ENCODE data around the gene ARHGEF40. TPM values are rescaled to one million over a fixed set of nuclear protein-coding genes. Genes with fewer than 3 reads are reported as not detected.

Gene ARHGEF40
- total RNA-seq, 1 experiment from 2014 or later: 74.2 TPM

GRCh38 chr14:21020977-21021545 lies 49.0 kb upstream of the ARHGEF40 start (continued):
- TF ChIP-seq SOX15 (CRISPR knock-in tag; IDR thresholded peaks at IDR 0.05): no peak

DNA sequence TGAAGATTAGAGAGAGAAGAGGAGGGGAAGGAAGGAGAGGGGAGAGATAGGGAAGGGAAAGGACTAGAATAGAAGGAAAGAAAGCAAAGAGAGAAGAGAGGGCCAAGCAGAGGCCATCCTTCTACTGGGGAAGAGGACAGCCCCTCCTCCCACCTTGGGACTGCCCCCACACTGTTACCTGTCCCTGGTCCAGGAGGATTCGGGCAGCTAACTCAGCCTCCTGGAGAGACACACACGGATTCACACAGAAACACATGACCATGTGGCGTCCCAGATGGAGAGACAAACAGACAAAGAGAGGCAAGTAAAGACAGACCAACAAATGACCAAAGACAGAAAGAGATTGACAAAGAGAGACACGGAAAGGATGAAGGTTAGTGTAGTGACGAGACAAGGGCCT lies 47.4 kb upstream of the ARHGEF40 start:
- peak overlapping the region; percentile 9 for H3K4me3 Mint-ChIP-seq
- DNase-seq (ENCODE audit: low spot score) (no peak), ATAC-seq (no peak)
- no peak overlapping the region; the same call in 1 of the 2 replicates for H3K27ac Mint-ChIP-seq
- ChIA-PET CTCF (interaction anchor here (1.0 to 3.0 kb wide), 5 partner anchors 8 to 68 kb away, joined by 4 to 57 read pairs (median 12); no protein-coding TSS in a partner anchor), POLR2A (no interaction called here)
- peaks cover 6% of the 10 kb centered on the region; the same call in 1 of the 2 replicates for H3K36me3 Mint-ChIP-seq
- H3K27me3 Mint-ChIP-seq (ENCODE audit: low read depth): peaks cover 35% of the 10 kb centered on the region
- peaks cover 39% of the 10 kb centered on the region for H3K4me1 Mint-ChIP-seq
- no peaks in the 10 kb centered on the region for H3K9me3 Mint-ChIP-seq
- TF ChIP-seq NFE2L1 (CRISPR knock-in tag; IDR thresholded peaks at IDR 0.05) (no peak), NR1H2 (CRISPR knock-in tag; IDR thresholded peaks at IDR 0.05) (no peak)

DNA sequence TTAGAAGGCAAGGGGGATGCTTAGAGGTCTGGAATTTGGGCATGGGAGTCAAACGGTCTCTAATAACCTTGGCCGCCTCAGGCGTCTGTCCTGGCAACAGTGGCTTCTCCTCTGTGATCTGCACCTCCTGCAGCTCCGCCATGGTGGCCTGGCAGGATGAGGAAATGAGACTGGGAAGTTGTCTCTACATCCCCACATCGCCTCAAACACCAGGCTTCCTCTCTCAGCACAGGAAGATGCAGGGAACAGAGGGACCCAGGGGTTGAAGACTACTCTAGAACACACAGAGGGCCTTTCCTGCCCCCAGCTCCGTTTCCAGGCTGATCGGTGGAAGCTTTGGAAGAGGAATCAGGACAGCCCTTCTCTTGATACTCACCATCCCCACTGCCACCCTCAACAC lies 46.9 kb upstream of the ARHGEF40 start:
- ATAC-seq (no peak), DNase-seq (ENCODE audit: low spot score) (no peak)
- Mint-ChIP-seq H3K4me3 (peak overlapping the region; percentile 79; the same call in 1 of the 2 replicates), H3K27me3 (ENCODE audit: low read depth) (peaks cover 35% of the 10 kb centered on the region), H3K4me1 (peaks cover 39% of the 10 kb centered on the region), H3K36me3 (peaks cover 6% of the 10 kb centered on the region; the same call in 1 of the 2 replicates), H3K27ac (no peak overlapping the region), H3K9me3 (no peaks in the 10 kb centered on the region)
- CTCF ChIA-PET: interaction anchor here (1.0 to 3.0 kb wide), 6 partner anchors 8 to 69 kb away, joined by 4 to 57 read pairs (median 8); no protein-coding TSS in a partner anchor
- POLR2A ChIA-PET: interaction anchor here (1.1 to 2.3 kb wide), 3 partner anchors 8 to 48 kb away, joined by 3 to 7 read pairs (median 4); no protein-coding TSS in a partner anchor
- TF ChIP-seq, protein P1, sequence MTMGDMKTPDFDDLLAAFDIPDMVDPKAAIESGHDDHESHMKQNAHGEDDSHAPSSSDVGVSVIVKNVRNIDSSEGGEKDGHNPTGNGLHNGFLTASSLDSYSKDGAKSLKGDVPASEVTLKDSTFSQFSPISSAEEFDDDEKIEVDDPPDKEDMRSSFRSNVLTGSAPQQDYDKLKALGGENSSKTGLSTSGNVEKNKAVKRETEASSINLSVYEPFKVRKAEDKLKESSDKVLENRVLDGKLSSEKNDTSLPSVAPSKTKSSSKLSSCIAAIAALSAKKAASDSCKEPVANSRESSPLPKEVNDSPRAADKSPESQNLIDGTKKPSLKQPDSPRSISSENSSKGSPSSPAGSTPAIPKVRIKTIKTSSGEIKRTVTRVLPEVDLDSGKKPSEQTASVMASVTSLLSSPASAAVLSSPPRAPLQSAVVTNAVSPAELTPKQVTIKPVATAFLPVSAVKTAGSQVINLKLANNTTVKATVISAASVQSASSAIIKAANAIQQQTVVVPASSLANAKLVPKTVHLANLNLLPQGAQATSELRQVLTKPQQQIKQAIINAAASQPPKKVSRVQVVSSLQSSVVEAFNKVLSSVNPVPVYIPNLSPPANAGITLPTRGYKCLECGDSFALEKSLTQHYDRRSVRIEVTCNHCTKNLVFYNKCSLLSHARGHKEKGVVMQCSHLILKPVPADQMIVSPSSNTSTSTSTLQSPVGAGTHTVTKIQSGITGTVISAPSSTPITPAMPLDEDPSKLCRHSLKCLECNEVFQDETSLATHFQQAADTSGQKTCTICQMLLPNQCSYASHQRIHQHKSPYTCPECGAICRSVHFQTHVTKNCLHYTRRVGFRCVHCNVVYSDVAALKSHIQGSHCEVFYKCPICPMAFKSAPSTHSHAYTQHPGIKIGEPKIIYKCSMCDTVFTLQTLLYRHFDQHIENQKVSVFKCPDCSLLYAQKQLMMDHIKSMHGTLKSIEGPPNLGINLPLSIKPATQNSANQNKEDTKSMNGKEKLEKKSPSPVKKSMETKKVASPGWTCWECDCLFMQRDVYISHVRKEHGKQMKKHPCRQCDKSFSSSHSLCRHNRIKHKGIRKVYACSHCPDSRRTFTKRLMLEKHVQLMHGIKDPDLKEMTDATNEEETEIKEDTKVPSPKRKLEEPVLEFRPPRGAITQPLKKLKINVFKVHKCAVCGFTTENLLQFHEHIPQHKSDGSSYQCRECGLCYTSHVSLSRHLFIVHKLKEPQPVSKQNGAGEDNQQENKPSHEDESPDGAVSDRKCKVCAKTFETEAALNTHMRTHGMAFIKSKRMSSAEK (CRISPR knock-in tag; IDR thresholded peaks at IDR 0.05; ENCODE audit: borderline replicate concordance): no peak
- TF ChIP-seq RORB (CRISPR knock-in tag; IDR thresholded peaks at IDR 0.05) (no peak), USF2 (CRISPR knock-in tag; IDR thresholded peaks at IDR 0.05) (no peak), MYBL2 (CRISPR knock-in tag; IDR thresholded peaks at IDR 0.05) (no peak), ERG (CRISPR knock-in tag; IDR thresholded peaks at IDR 0.05) (no peak), NR3C1 (CRISPR knock-in tag; conservative IDR thresholded peaks at IDR 0.05; ENCODE audit: low read depth) (no peak), NR1H2 (CRISPR knock-in tag; IDR thresholded peaks at IDR 0.05) (no peak), E2F1 (CRISPR knock-in tag; IDR thresholded peaks at IDR 0.05) (no peak), KAT7 (CRISPR knock-in tag; IDR thresholded peaks at IDR 0.05; ENCODE audit: borderline replicate concordance) (no peak), IRF1 (CRISPR knock-in tag; IDR thresholded peaks at IDR 0.05) (no peak), ZNF219 (CRISPR knock-in tag; IDR thresholded peaks at IDR 0.05; ENCODE audit: borderline replicate concordance) (no peak)
- TF ChIP-seq, protein P2, sequence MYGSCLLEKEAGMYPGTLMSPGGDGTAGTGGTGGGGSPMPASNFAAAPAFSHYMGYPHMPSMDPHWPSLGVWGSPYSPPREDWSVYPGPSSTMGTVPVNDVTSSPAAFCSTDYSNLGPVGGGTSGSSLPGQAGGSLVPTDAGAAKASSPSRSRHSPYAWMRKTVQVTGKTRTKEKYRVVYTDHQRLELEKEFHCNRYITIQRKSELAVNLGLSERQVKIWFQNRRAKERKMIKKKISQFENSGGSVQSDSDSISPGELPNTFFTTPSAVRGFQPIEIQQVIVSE (CRISPR knock-in tag; IDR thresholded peaks at IDR 0.05; ENCODE audit: borderline replicate concordance): no peak
- TF ChIP-seq, protein P3, sequence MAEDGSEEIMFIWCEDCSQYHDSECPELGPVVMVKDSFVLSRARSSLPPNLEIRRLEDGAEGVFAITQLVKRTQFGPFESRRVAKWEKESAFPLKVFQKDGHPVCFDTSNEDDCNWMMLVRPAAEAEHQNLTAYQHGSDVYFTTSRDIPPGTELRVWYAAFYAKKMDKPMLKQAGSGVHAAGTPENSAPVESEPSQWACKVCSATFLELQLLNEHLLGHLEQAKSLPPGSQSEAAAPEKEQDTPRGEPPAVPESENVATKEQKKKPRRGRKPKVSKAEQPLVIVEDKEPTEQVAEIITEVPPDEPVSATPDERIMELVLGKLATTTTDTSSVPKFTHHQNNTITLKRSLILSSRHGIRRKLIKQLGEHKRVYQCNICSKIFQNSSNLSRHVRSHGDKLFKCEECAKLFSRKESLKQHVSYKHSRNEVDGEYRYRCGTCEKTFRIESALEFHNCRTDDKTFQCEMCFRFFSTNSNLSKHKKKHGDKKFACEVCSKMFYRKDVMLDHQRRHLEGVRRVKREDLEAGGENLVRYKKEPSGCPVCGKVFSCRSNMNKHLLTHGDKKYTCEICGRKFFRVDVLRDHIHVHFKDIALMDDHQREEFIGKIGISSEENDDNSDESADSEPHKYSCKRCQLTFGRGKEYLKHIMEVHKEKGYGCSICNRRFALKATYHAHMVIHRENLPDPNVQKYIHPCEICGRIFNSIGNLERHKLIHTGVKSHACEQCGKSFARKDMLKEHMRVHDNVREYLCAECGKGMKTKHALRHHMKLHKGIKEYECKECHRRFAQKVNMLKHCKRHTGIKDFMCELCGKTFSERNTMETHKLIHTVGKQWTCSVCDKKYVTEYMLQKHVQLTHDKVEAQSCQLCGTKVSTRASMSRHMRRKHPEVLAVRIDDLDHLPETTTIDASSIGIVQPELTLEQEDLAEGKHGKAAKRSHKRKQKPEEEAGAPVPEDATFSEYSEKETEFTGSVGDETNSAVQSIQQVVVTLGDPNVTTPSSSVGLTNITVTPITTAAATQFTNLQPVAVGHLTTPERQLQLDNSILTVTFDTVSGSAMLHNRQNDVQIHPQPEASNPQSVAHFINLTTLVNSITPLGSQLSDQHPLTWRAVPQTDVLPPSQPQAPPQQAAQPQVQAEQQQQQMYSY (CRISPR knock-in tag; IDR thresholded peaks at IDR 0.05): no peak
- TF ChIP-seq, protein P4, sequence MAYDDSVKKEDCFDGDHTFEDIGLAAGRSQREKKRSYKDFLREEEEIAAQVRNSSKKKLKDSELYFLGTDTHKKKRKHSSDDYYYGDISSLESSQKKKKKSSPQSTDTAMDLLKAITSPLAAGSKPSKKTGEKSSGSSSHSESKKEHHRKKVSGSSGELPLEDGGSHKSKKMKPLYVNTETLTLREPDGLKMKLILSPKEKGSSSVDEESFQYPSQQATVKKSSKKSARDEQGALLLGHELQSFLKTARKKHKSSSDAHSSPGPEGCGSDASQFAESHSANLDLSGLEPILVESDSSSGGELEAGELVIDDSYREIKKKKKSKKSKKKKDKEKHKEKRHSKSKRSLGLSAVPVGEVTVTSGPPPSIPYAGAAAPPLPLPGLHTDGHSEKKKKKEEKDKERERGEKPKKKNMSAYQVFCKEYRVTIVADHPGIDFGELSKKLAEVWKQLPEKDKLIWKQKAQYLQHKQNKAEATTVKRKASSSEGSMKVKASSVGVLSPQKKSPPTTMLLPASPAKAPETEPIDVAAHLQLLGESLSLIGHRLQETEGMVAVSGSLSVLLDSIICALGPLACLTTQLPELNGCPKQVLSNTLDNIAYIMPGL (CRISPR knock-in tag; IDR thresholded peaks at IDR 0.05): no peak

Measured in WTC11 (cell line).